HCT116 (cell line): ENCODE measurements around the gene FAM171A2. TPM values are rescaled to one million over a fixed set of nuclear protein-coding genes. Genes with fewer than 3 reads are reported as not detected.

Source experiments
- ATAC-seq: fragments of 200-7000 bp; cut with Tn5 transposase; 2 replicates; pipeline ENCODE4 v1.9.1; 2020; ENCODE audit warnings: mild to moderate bottlenecking, moderate library complexity
- BruUV-seq: library from RNA; stranded (reverse); fragments of 400-500 nt; replicated peaks from 2 replicates; lab custom pipeline; 2021; lab: Mats Ljungman, UMichigan
- CTCF ChIA-PET: fragments of 300-600 bp; sonication (Branson Sonifier 250); formaldehyde crosslinking; loops from one replicate; lab custom pipeline; 2021; ENCODE audit warnings: antibody characterized with exemption; lab: Charles Lee
- POLR2A ChIA-PET: fragments of 300-600, 350-600 bp; sonication (Branson Sonifier 250); formaldehyde crosslinking; loops from one replicate; lab custom pipeline; 2021; ENCODE audit warnings: antibody characterized with exemption; lab: Charles Lee
- RAD21 ChIA-PET, 2 experiments: fragments of 300-600 bp; sonication (Branson Sonifier 250); formaldehyde crosslinking; loops; one replicate each; lab custom pipeline; 2023; ENCODE audit warnings: low total read pairs in 2 of 2; ENCODE audit not compliant: uncharacterized antibody in 2 of 2, unreplicated experiment in 2 of 2, low non-redundant PET in 1 of 2; lab: Charles Lee
- DNase-seq: peaks from one replicate; pipeline ENCODE4 v3.0.0-alpha.2; 2010; ENCODE audit warnings: low read depth, low spot score
- H2AFZ ChIP-seq: fragments of 200-600 bp; shearing (Covaris generic), sonication (generic); 2 replicates; pipeline ENCODE4 v1.6.1; 2017; ENCODE audit warnings: low read depth, mixed run types, mixed read lengths, antibody characterized with exemption, low read length; ENCODE audit not compliant: poor library complexity, severe bottlenecking
- H3K27ac ChIP-seq: 2 replicates; pipeline ENCODE4 v1.5.1; 2012; ENCODE audit warnings: low read depth, low read length
- H3K27me3 ChIP-seq: fragments of 200-600 bp; sonication (generic); 2 replicates; pipeline ENCODE4 v1.6.1; 2016; ENCODE audit warnings: mixed run types, low read length, mixed read lengths; ENCODE audit not compliant: insufficient read depth
- H3K36me3 ChIP-seq, 2 experiments: fragments of 200-500 bp in 1 of 2; fragments of 200-600 bp in 1 of 2; sonication (Bioruptor generic) in 1 of 2; sonication (generic) in 1 of 2; 2 replicates each; pipeline versions ENCODE4 v1.5.1 to v1.6.1; 2014 to 2016; ENCODE audit warnings: low read length in 2 of 2, inconsistent platforms in 1 of 2, mixed read lengths in 1 of 2, mixed run types in 1 of 2; ENCODE audit not compliant: insufficient read depth in 2 of 2, control insufficient read depth in 1 of 2
- H3K4me1 ChIP-seq, 2 experiments: fragments of 200-600 bp in 1 of 2; sonication (generic) in 1 of 2; 2 replicates each; pipeline versions ENCODE4 v1.5.1 to v1.6.1; 2012 to 2017; ENCODE audit warnings: low read length in 2 of 2, inconsistent platforms in 1 of 2, mild to moderate bottlenecking in 1 of 2, mixed read lengths in 1 of 2, mixed run types in 1 of 2, moderate library complexity in 1 of 2; ENCODE audit not compliant: insufficient read depth in 2 of 2, control insufficient read depth in 1 of 2
- H3K4me2 ChIP-seq: fragments of 200-600 bp; sonication (generic); 2 replicates; pipeline ENCODE4 v1.6.1; 2017; ENCODE audit warnings: mixed run types, low read length, mixed read lengths
- H3K4me3 ChIP-seq, 2 experiments: fragments of 200-600 bp in 1 of 2; sonication (generic) in 1 of 2; replicated peaks in 1 of 2; 2 replicates each; pipeline ENCODE4 v1.5.1; 2011 to 2016; ENCODE audit warnings: low read length in 2 of 2, control low read depth in 1 of 2, low read depth in 1 of 2, mild to moderate bottlenecking in 1 of 2, mixed read lengths in 1 of 2, mixed run types in 1 of 2
- H3K79me2 ChIP-seq: fragments of 200-600 bp; sonication (generic); 2 replicates; pipeline ENCODE4 v1.6.1; 2017; ENCODE audit warnings: mild to moderate bottlenecking, mixed run types, low read length, moderate library complexity, mixed read lengths; ENCODE audit not compliant: insufficient read depth
- H3K9ac ChIP-seq: fragments of 200-600 bp; sonication (generic); 2 replicates; pipeline ENCODE4 v1.6.1; 2016; ENCODE audit warnings: low read length, mixed read lengths
- H3K9me2 ChIP-seq: fragments of 200-600 bp; sonication (generic), shearing (Covaris generic); 2 replicates; pipeline ENCODE4 v1.6.1; 2017; ENCODE audit warnings: mixed run types, mild to moderate bottlenecking, moderate library complexity; ENCODE audit not compliant: insufficient read depth
- H3K9me3 ChIP-seq, 2 experiments: fragments of 200-500 bp in 1 of 2; fragments of 200-600 bp in 1 of 2; sonication (Bioruptor generic) in 1 of 2; sonication (generic) in 1 of 2; 2 replicates each; pipeline ENCODE4 v1.6.1; 2014 to 2017; ENCODE audit warnings: low read length in 2 of 2, mixed read lengths in 2 of 2, inconsistent platforms in 1 of 2, low read depth in 1 of 2, mild to moderate bottlenecking in 1 of 2, mixed run types in 1 of 2, moderate library complexity in 1 of 2; ENCODE audit not compliant: control insufficient read depth in 1 of 2, insufficient read depth in 1 of 2
- H4K20me1 ChIP-seq: fragments of 200-600 bp; sonication (generic), shearing (Covaris generic); 2 replicates; pipeline ENCODE4 v1.6.1; 2017; ENCODE audit warnings: mixed run types, mild to moderate bottlenecking, moderate library complexity; ENCODE audit not compliant: insufficient read depth
- CBX3 ChIP-seq: IDR thresholded peaks from 2 replicates; pipeline ENCODE4 v1.6.1; 2012; ENCODE audit warnings: low read depth
- EGR1 ChIP-seq: IDR thresholded peaks from 2 replicates; pipeline ENCODE4 v1.6.1; 2012; ENCODE audit warnings: low read depth
- ELF1 ChIP-seq: IDR thresholded peaks from 2 replicates; pipeline ENCODE4 v1.6.1; 2012; ENCODE audit warnings: low read depth, borderline replicate concordance
- EZH2 ChIP-seq: fragments of 200-600 bp; sonication (generic); IDR thresholded peaks from 2 replicates; pipeline ENCODE4 v1.6.1; 2017; ENCODE audit warnings: antibody characterized with exemption, mixed run types
- FOSL1 ChIP-seq: IDR thresholded peaks from 2 replicates; pipeline ENCODE4 v1.6.1; 2012; ENCODE audit warnings: low read depth
- JUND ChIP-seq: IDR thresholded peaks from 2 replicates; pipeline ENCODE4 v1.6.1; 2012
- POLR2A ChIP-seq: IDR thresholded peaks from 2 replicates; pipeline ENCODE4 v1.7.0; 2011; ENCODE audit warnings: borderline replicate concordance; ENCODE audit not compliant: insufficient read depth, insufficient read length; ENCODE audit errors: extremely low read depth
- POLR2AphosphoS5 ChIP-seq: IDR thresholded peaks from 2 replicates; pipeline ENCODE4 v1.6.1; 2011; ENCODE audit warnings: mild to moderate bottlenecking, low read depth, low read length, moderate library complexity
- REST ChIP-seq: IDR thresholded peaks from 2 replicates; pipeline ENCODE4 v1.6.1; 2012; ENCODE audit warnings: low read depth
- SP1 ChIP-seq: IDR thresholded peaks from 2 replicates; pipeline ENCODE4 v1.6.1; 2012; ENCODE audit warnings: low read depth
- SRF ChIP-seq: IDR thresholded peaks from 2 replicates; pipeline ENCODE4 v1.6.1; 2012; ENCODE audit warnings: low read depth
- TCF7L2 ChIP-seq: IDR thresholded peaks from 2 replicates; pipeline ENCODE4 v1.7.0; 2011; ENCODE audit warnings: borderline replicate concordance, inconsistent platforms; ENCODE audit not compliant: insufficient read depth, insufficient read length; ENCODE audit errors: extremely low read depth
- YY1 ChIP-seq: IDR thresholded peaks from 2 replicates; pipeline ENCODE4 v1.6.1; 2011; ENCODE audit warnings: low read length, low read depth, moderate library complexity, mild to moderate bottlenecking; ENCODE audit not compliant: insufficient replicate concordance; ENCODE audit errors: extremely low read depth
- ZNF274 ChIP-seq: fragments of 200-500 bp; sonication (Bioruptor generic); IDR thresholded peaks from 2 replicates; pipeline ENCODE4 v1.6.1; 2014; ENCODE audit warnings: mild to moderate bottlenecking, low read depth, low read length, inconsistent platforms
- intact Hi-C: fragments of 100-400 bp; cut with micrococcal nuclease; formaldehyde crosslinking; loops from 2 replicates; pipeline ENCODE4 v1.10.0; 2022
- total RNA-seq: library from RNA; stranded (reverse); gene quantifications from one replicate; pipeline ENCODE4 v1.2.1, GENCODE V29; 2021; ENCODE audit not compliant: unreplicated experiment
- TF ChIP-seq, protein P1 (sequence below): IDR thresholded peaks from 2 replicates; pipeline ENCODE4 v1.6.1; 2012
- TF ChIP-seq, protein P2 (sequence below): IDR thresholded peaks from 2 replicates; pipeline ENCODE4 v1.6.1; 2012

Gene FAM171A2
- total RNA-seq, 1 experiment from 2014 or later: 18.0 TPM

DNA sequence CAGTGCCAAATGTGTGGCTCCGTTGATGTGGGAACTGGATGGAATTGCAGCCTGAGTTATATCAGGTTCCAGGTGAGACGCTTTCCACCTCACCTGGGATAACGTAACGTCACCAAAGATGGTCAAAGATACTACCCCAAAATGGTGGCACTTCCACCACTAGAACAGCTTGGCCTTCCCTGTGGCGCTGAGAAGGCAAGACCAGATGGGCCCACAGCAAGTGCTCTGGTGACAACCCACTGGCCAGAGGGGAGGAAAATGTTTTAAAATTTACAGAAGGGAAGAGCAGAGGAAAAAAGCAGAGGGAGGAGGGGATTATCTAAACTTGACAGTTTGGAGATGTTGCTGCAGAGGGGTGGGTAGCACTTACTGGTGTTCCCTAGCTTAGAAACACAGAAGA, 33.3 kb upstream of the FAM171A2 start:
- H3K36me3 ChIP-seq: peaks cover 15 to 21% of the 10 kb centered on the region in 2 experiments; a peak in 3 of 4 replicates
- no peaks in the 10 kb centered on the region for H3K4me1 ChIP-seq
- no peaks in the 10 kb centered on the region for H3K79me2 ChIP-seq
- H3K9ac ChIP-seq: no peak overlapping the region
- CTCF ChIA-PET: interaction anchor here (1.3 kb wide), 1 partner anchor 126 kb away, joined by 8 read pairs; no protein-coding TSS in a partner anchor
- RAD21 ChIA-PET: no interaction called here
- no TSS peak for BruUV-seq
- H4K20me1 ChIP-seq: no peaks in the 10 kb centered on the region
- no peak for DNase-seq
- intact Hi-C loops: no loop called here
- no peak overlapping the region for H3K27ac ChIP-seq
- H3K9me2 ChIP-seq: no peaks in the 10 kb centered on the region
- H3K4me2 ChIP-seq: no peak overlapping the region
- H3K4me3 ChIP-seq: no peak overlapping the region
- POLR2A ChIA-PET: no interaction called here
- H3K27me3 ChIP-seq: no peaks in the 10 kb centered on the region
- TF ChIP-seq ELF1 (no peak), EZH2 (no peak), EGR1 (no peak), YY1 (no peak), FOSL1 (no peak), JUND (no peak), REST (no peak), POLR2A (no peak), CBX3 (no peak), POLR2AphosphoS5 (no peak), TCF7L2 (no peak), SRF (no peak), ZNF274 (no peak), SP1 (no peak)
- TF ChIP-seq, protein P1, sequence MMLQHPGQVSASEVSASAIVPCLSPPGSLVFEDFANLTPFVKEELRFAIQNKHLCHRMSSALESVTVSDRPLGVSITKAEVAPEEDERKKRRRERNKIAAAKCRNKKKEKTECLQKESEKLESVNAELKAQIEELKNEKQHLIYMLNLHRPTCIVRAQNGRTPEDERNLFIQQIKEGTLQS: no peak
- TF ChIP-seq, protein P2, sequence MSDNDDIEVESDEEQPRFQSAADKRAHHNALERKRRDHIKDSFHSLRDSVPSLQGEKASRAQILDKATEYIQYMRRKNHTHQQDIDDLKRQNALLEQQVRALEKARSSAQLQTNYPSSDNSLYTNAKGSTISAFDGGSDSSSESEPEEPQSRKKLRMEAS: no peak
- no peaks in the 10 kb centered on the region for H3K9me3 ChIP-seq
- no peak overlapping the region for H2AFZ ChIP-seq
- no peak for ATAC-seq
